Dermis microvascular lymphatic vessel endothelial cell (primary cell): ENCODE measurements around the gene PPP2R2C. TPM values are rescaled to one million over a fixed set of nuclear protein-coding genes. Genes with fewer than 3 reads are reported as not detected.

ENCODE experiments used
- DNase-seq, 2 donors: peaks; one replicate each; pipeline versions ENCODE4 v3.0.0 to v3.0.0-alpha.2; 2010; ENCODE audit warnings: low read depth in 2 of 2
- total RNA-seq: library from RNA; depleted of rRNA; stranded (reverse); fragments of >200 nt; gene quantifications from 2 replicates; pipeline ENCODE4 v1.2.1, GENCODE V29; 2014

PPP2R2C gene
- total RNA-seq, 1 donor from 2014 or later = 0.39 TPM

DNA sequence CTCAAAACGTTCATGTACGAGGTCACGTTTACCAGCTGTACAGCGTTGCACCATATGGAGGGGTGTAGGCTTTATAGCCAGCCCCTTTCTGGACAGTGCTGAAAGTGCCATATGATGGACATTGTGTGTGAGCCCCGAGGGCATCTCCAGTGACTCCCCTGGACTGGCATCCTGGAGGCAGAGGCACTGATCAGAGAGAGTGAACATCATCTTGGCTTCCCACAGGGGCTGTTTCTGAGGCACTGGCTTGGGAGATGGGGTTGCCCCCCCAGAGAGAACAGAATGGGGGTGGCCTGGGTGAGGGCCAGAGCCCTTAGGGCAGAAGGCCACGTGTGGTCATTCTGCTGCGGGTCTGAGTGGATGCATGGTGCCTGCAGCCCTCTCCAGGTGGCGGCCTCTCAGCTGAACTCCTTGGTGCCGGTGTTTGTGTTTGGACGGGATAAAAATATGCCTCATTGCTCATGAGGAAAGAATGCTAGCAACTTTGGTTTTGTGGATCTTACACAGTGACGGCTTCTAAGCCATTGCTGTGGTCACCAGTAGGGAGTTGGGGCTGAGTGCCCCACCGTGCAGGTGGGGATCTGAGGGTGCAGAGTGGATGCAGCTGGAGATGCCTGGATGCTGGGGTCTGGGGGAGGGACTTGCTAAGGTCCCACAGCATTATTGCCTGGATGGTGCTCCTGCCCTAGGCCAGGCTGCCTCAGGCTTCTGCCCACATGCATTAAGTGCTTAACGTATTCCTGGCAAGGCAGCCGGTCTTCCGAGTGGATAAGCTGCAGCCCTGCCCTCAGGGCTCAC lies 199.4 kb downstream of the PPP2R2C start:
- peak in 1 of 2 donors; percentile 71 for DNase-seq

DNA sequence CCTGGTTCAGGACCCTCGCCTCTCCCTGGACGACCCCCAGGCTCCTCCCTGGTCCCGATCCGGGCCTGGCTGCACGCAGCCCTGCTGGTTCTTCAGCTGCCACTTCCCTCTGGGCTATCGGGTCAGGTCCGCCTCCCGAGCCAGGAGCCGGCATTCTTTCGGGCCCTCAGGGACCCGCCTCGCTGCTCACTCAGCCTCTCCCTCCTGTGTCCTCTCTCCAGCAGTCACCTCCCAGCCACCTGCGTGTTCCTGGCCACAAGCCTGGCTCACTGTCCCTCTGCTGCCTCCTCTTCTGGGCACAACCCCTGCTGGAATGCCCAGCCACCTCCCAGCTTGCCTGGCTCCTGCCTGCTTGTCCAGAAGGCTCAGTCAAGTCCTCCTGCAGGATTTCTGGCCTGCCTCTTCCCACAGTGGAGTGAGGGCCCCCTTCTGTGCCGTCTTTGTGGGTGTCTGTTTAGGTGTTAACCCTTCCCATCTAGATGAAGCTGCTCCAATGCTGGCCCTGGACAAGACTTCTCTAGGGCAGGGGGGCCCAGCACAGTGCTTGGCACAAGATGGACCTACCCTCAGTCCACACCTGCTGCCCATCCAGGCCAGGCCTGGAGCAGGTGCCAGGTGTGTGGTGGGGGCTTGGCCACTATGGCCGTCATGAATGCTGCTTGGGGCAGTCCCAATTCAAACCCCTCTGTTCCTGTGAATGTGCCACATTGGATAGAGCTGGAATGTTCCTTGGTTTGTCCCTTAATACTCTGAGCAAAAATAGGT lies 200.5 kb downstream of the PPP2R2C start:
- DNase-seq = no peak

DNA sequence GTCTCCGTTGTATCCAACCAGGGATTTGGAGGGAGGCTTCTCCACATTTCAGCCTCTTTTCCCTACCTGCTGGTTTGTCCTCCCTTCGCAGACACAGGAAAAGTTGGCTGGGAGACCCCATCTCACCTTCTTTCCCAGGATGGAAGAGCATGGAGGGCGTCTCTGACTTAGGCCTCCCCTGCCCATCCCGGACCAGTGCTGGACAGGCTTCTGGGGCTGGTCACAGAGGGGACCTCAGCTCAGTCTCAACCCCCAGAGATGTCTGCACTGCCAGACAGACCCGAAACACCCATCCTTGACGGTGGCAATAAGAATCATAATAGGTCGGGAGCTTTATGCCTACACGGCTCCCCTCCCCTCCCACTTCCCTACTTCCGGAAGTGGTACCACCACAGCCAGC lies 201.2 kb downstream of the PPP2R2C start:
- no peak for DNase-seq

DNA sequence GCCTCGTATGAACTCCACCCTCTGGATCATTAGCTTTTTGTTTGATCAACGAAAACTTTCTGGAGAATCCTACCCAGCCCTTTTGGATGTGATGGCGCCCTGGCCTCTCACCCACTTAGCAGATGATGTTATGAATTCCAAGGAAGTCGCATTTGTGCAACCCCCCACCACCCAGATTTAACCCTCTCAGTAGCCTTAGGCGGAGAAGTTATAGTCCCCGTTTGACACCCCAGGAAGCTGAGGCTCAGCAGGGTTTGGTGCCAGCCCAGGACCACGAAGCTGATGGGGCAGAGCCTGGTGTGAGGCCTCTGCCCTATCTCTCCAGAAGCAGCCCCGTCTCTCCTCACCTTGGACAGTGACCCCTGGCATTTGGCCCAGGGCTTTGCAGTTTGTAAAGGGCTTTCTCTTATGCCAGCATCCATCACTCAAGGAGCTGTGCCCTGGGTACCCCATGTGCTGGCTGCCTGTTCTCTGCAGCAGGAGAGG lies 201.7 kb downstream of the PPP2R2C start:
- no peak for DNase-seq

Other genes starting within 250 kb of the PPP2R2C start
- 23.4 and 103 TPM in 2 replicates for gene WFS1, start 202.8 kb downstream of the PPP2R2C start, total RNA-seq
- gene MAN2B2, start 102.6 kb upstream of the PPP2R2C start, total RNA-seq = 5.9 and 13.8 TPM in 2 replicates
- 85.1 and 109 TPM in 2 replicates for gene MRFAP1, start 168.1 kb upstream of the PPP2R2C start, total RNA-seq
- 0.13 TPM in 1 of 2 replicates, not detected in the other for gene S100P, start 221.3 kb upstream of the PPP2R2C start, total RNA-seq
- 35.2 and 36.4 TPM in 2 replicates for gene MRFAP1L1, start 237.3 kb upstream of the PPP2R2C start, total RNA-seq
- gene BLOC1S4, start 243.6 kb upstream of the PPP2R2C start, total RNA-seq = 8.2 and 11.1 TPM in 2 replicates